NCI-H146 treated with DMSO at 0.1 percent for 48 hours (cell line): ENCODE results near the gene NUP37.
"Not testable (repeated sequence)": the region's sequence is repeated elsewhere in the genome, so short reads cannot be mapped to it uniquely, and the experiment has no call there.

ENCODE experiments used
- DNase-seq: peaks from one replicate; lab custom pipeline; 2025; ENCODE audit not compliant: unreplicated experiment; lab: John Stamatoyannopoulos, UW

NUP37 gene

GRCh38 chr12:102119674-102120563 is at the start of gene NUP37, which contains the start of gene PARPBP:
NUP37 (minus strand) TSS chr12:102120114; CDS start chr12:102118518, 1,596 bp downstream.
PARPBP (plus strand) TSS chr12:102120183; CDS start chr12:102123889, 3,706 bp downstream.
- peak; percentile 80 for DNase-seq

- no peak for DNase-seq
These were observed 48.1 kb upstream of the NUP37 start for GRCh38 chr12:102167821-102168604.

GRCh38 chr12:102163383-102163782 is 43.5 kb upstream of the NUP37 start:
- no peak for DNase-seq

GRCh38 chr12:102155206-102155605 is 35.3 kb upstream of the NUP37 start:
- not testable (repeated sequence) for DNase-seq

GRCh38 chr12:102147062-102147587 is 27.2 kb upstream of the NUP37 start:
- not testable (repeated sequence) for DNase-seq

GRCh38 chr12:102144221-102144620 is 24.3 kb upstream of the NUP37 start:
- DNase-seq, result no peak

- not testable (repeated sequence) for DNase-seq
These were observed 23.0 kb upstream of the NUP37 start for GRCh38 chr12:102142866-102143373.

GRCh38 chr12:102137619-102138018 is 17.7 kb upstream of the NUP37 start:
- not testable (repeated sequence) for DNase-seq

- DNase-seq, result not testable (repeated sequence)
These were observed 11.5 kb upstream of the NUP37 start for GRCh38 chr12:102131442-102131841.

GRCh38 chr12:102130720-102131119 is 10.8 kb upstream of the NUP37 start:
- not testable (repeated sequence) for DNase-seq

- not testable (repeated sequence) for DNase-seq
These were observed 1.4 kb upstream of the NUP37 start for GRCh38 chr12:102121328-102121727.

- no peak for DNase-seq
These were observed 972 bp upstream of the NUP37 start for GRCh38 chr12:102120886-102121285.

- no peak for DNase-seq
These were observed 605 bp upstream of the NUP37 start for GRCh38 chr12:102120564-102120873.

GRCh38 chr12:102118874-102119273 is 1.0 kb downstream of the NUP37 start:
- DNase-seq, result no peak

GRCh38 chr12:102116392-102116791 is 3.5 kb downstream of the NUP37 start:
- no peak for DNase-seq

GRCh38 chr12:102114212-102114611 is 5.7 kb downstream of the NUP37 start:
- DNase-seq, result no peak

GRCh38 chr12:102110782-102111181 is 9.1 kb downstream of the NUP37 start:
- DNase-seq, result no peak

GRCh38 chr12:102107970-102108369 is 11.9 kb downstream of the NUP37 start:
- no peak for DNase-seq

- DNase-seq, result no peak
These were observed 13.0 kb downstream of the NUP37 start for GRCh38 chr12:102106905-102107304.

- DNase-seq, result no peak
These were observed 23.1 kb downstream of the NUP37 start for GRCh38 chr12:102096855-102097254.

- DNase-seq, result peak; percentile 9
These were observed 24.1 kb downstream of the NUP37 start for GRCh38 chr12:102095677-102096263.
